Measurements from ENCODE around the gene LRRN3.
A peak's percentile ranks its signal among the peaks of the same experiment; 100 is the strongest.

Gene LRRN3

DNA sequence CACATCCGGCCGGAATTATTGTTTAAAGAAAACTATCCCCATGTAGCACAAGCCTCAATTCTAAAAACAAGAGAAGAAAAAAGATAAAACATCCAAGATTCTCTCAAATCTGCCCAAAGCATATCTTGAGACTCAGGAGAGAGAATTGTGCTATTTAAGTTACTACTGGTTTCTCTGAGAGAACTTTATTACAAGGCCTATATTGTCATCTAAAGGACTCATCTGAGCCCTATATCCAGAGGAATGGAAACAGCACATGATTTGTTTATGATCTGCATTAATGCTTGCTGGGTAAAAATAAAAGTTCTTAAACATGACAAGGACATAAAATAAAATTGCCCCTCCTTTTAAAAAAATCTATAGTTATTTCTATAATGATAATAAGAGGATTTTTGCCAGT is 25.0 kb downstream of the LRRN3 start (continued):
- TF ChIP-seq ZNF214 (tag by site-specific recombination; IDR thresholded peaks at IDR 0.05; ENCODE audit: borderline replicate concordance) = no peak
- no peak for TF ChIP-seq SALL2 (tag by site-specific recombination; IDR thresholded peaks at IDR 0.05; ENCODE audit: borderline replicate concordance)
- TF ChIP-seq MEIS1 (CRISPR knock-in tag; IDR thresholded peaks at IDR 0.05; ENCODE audit: borderline replicate concordance) = no peak
- TF ChIP-seq ZNF791 (tag by site-specific recombination; IDR thresholded peaks at IDR 0.05) = no peak
- TF ChIP-seq TRIM28 (IDR thresholded peaks at IDR 0.05; ENCODE audit: borderline replicate concordance, low read length) = no peak
- TF ChIP-seq ZSCAN23 (tag by site-specific recombination; IDR thresholded peaks at IDR 0.05) = no peak
- TF ChIP-seq ZNF280D (tag by site-specific recombination; IDR thresholded peaks at IDR 0.05) = no peak
- TF ChIP-seq MYNN (tag by site-specific recombination; IDR thresholded peaks at IDR 0.05; ENCODE audit: borderline replicate concordance) = no peak
- no peak for TF ChIP-seq ZNF324 (tag by site-specific recombination; IDR thresholded peaks at IDR 0.05)
- TF ChIP-seq ZBTB6 (tag by site-specific recombination; IDR thresholded peaks at IDR 0.05) = no peak

GRCh38 chr7:111126987-111127386 is 36.1 kb downstream of the LRRN3 start:
- Histone ChIP-seq H3K4me1 (ENCODE audit: control insufficient read depth, insufficient read depth, low read length) (no peaks in the 10 kb centered on the region; the same call in 1 of the 2 replicates), H3K36me3 (ENCODE audit: control insufficient read depth in 2 of 2, insufficient read depth in 1 of 2, low read length in 2 of 2) (no peaks in the 10 kb centered on the region), H3K27ac (ENCODE audit: extremely low read depth, low read depth, low read length) (no peak overlapping the region), H3K4me3 (ENCODE audit: low read depth, low read length) (no peak overlapping the region), H3K9me3 (ENCODE audit: control insufficient read depth, insufficient read depth, low read depth, low read length) (no peaks in the 10 kb centered on the region)
- POLR2A ChIA-PET = no interaction called here
- CTCF ChIA-PET = interaction anchor here (1.1 kb wide), 1 partner anchor 14 kb away, joined by 3 read pairs; no protein-coding TSS in a partner anchor
- TF ChIP-seq ZNF2 (tag by site-specific recombination; IDR thresholded peaks at IDR 0.05) (no peak), ZNF335 (tag by site-specific recombination; conservative IDR thresholded peaks at IDR 0.05) (0 out of 2 replicates have a peak, but pooled peaks have one; percentile 15), ZNF518A (tag by site-specific recombination; conservative IDR thresholded peaks at IDR 0.05; ENCODE audit: low read depth) (no peak), ZNF274 (IDR thresholded peaks at IDR 0.05; ENCODE audit: low read length) (no peak), ZNF274 (tag by site-specific recombination; IDR thresholded peaks at IDR 0.05; ENCODE audit: borderline replicate concordance) (no peak), ZBTB17 (tag by site-specific recombination; IDR thresholded peaks at IDR 0.05) (no peak), ZNF214 (tag by site-specific recombination; IDR thresholded peaks at IDR 0.05; ENCODE audit: borderline replicate concordance) (no peak), ZNF776 (tag by site-specific recombination; IDR thresholded peaks at IDR 0.05; ENCODE audit: borderline replicate concordance) (no peak), ZNF121 (tag by site-specific recombination; IDR thresholded peaks at IDR 0.05) (no peak), ZNF239 (tag by site-specific recombination; IDR thresholded peaks at IDR 0.05) (no peak)
- TF ChIP-seq, protein P1, sequence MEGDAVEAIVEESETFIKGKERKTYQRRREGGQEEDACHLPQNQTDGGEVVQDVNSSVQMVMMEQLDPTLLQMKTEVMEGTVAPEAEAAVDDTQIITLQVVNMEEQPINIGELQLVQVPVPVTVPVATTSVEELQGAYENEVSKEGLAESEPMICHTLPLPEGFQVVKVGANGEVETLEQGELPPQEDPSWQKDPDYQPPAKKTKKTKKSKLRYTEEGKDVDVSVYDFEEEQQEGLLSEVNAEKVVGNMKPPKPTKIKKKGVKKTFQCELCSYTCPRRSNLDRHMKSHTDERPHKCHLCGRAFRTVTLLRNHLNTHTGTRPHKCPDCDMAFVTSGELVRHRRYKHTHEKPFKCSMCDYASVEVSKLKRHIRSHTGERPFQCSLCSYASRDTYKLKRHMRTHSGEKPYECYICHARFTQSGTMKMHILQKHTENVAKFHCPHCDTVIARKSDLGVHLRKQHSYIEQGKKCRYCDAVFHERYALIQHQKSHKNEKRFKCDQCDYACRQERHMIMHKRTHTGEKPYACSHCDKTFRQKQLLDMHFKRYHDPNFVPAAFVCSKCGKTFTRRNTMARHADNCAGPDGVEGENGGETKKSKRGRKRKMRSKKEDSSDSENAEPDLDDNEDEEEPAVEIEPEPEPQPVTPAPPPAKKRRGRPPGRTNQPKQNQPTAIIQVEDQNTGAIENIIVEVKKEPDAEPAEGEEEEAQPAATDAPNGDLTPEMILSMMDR (tag by site-specific recombination; IDR thresholded peaks at IDR 0.05) = no peak
- TF ChIP-seq, protein P2, sequence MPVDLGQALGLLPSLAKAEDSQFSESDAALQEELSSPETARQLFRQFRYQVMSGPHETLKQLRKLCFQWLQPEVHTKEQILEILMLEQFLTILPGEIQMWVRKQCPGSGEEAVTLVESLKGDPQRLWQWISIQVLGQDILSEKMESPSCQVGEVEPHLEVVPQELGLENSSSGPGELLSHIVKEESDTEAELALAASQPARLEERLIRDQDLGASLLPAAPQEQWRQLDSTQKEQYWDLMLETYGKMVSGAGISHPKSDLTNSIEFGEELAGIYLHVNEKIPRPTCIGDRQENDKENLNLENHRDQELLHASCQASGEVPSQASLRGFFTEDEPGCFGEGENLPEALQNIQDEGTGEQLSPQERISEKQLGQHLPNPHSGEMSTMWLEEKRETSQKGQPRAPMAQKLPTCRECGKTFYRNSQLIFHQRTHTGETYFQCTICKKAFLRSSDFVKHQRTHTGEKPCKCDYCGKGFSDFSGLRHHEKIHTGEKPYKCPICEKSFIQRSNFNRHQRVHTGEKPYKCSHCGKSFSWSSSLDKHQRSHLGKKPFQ (tag by site-specific recombination; IDR thresholded peaks at IDR 0.05) = no peak
- TF ChIP-seq, protein P3, sequence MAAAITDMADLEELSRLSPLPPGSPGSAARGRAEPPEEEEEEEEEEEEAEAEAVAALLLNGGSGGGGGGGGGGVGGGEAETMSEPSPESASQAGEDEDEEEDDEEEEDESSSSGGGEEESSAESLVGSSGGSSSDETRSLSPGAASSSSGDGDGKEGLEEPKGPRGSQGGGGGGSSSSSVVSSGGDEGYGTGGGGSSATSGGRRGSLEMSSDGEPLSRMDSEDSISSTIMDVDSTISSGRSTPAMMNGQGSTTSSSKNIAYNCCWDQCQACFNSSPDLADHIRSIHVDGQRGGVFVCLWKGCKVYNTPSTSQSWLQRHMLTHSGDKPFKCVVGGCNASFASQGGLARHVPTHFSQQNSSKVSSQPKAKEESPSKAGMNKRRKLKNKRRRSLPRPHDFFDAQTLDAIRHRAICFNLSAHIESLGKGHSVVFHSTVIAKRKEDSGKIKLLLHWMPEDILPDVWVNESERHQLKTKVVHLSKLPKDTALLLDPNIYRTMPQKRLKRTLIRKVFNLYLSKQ (tag by site-specific recombination; IDR thresholded peaks at IDR 0.05; ENCODE audit: borderline replicate concordance) = no peak
